Panc1 (cell line): Measurements from ENCODE around the gene CDH16. TPM values are rescaled to one million over a fixed set of nuclear protein-coding genes. Genes with fewer than 3 reads are reported as not detected.

Source experiments
- ATAC-seq: fragments of 200-7000 bp; cut with Tn5 transposase; 2 replicates; pipeline ENCODE4 v1.9.1; 2020; ENCODE audit warnings: mild to moderate bottlenecking, moderate library complexity
- BruUV-seq: library from RNA; stranded (reverse); fragments of 400-500 nt; replicated peaks from 2 replicates; lab custom pipeline; 2021; lab: Mats Ljungman, UMichigan
- CTCF ChIA-PET: fragments of 300-600 bp; sonication (Branson Sonifier 250); formaldehyde crosslinking; loops from one replicate; lab custom pipeline; 2022; ENCODE audit warnings: antibody characterized with exemption; lab: Charles Lee
- POLR2A ChIA-PET: fragments of 300-600 bp; sonication (Branson Sonifier 250); formaldehyde crosslinking; loops from one replicate; lab custom pipeline; 2022; ENCODE audit warnings: antibody characterized with exemption; lab: Charles Lee
- DNase-seq: peaks from one replicate; pipeline ENCODE4 v3.0.0-alpha.2; 2010; ENCODE audit warnings: low read depth, low spot score
- H3K27ac ChIP-seq: 2 replicates; pipeline ENCODE4 v1.5.1; 2011; ENCODE audit warnings: mild to moderate bottlenecking, low read length, inconsistent platforms
- H3K27me3 ChIP-seq: fragments of 200-500 bp; sonication (Bioruptor generic); 2 replicates; pipeline ENCODE4 v1.6.0; 2014; ENCODE audit warnings: low read length, inconsistent platforms; ENCODE audit not compliant: control insufficient read depth, insufficient read depth
- H3K36me3 ChIP-seq: fragments of 200-500 bp; sonication (Bioruptor generic); 2 replicates; pipeline ENCODE4 v1.5.1; 2014; ENCODE audit warnings: inconsistent platforms, mild to moderate bottlenecking, low read length, moderate library complexity; ENCODE audit not compliant: control insufficient read depth, insufficient read depth
- H3K4me1 ChIP-seq: 2 replicates; pipeline ENCODE4 v1.5.1; 2011; ENCODE audit warnings: inconsistent platforms, mild to moderate bottlenecking, low read length, moderate library complexity; ENCODE audit not compliant: control insufficient read depth, insufficient read depth
- H3K4me3 ChIP-seq, 2 experiments: 2 replicates each; pipeline ENCODE4 v1.5.1; 2011 to 2012; ENCODE audit warnings: low read depth in 2 of 2, low read length in 2 of 2, mild to moderate bottlenecking in 2 of 2, inconsistent platforms in 1 of 2, moderate library complexity in 1 of 2
- H3K9me3 ChIP-seq: fragments of 200-500 bp; sonication (Bioruptor generic); 2 replicates; pipeline ENCODE4 v1.5.1; 2014; ENCODE audit warnings: low read depth, mild to moderate bottlenecking, inconsistent platforms, low read length, moderate library complexity; ENCODE audit not compliant: control insufficient read depth, insufficient read depth
- POLR2AphosphoS5 ChIP-seq: IDR thresholded peaks from 2 replicates; pipeline ENCODE4 v1.6.1; 2012; ENCODE audit warnings: mild to moderate bottlenecking, low read depth, low read length, moderate library complexity
- SIN3A ChIP-seq: IDR thresholded peaks from 2 replicates; pipeline ENCODE4 v1.6.1; 2012; ENCODE audit warnings: low read depth, mild to moderate bottlenecking, low read length, moderate library complexity, borderline replicate concordance; ENCODE audit not compliant: insufficient read depth
- TCF7L2 ChIP-seq: IDR thresholded peaks from 2 replicates; pipeline ENCODE4 v1.6.1; 2011; ENCODE audit warnings: mild to moderate bottlenecking, low read depth, low read length, inconsistent platforms
- in situ Hi-C: cut with HindIII; loops from 2 replicates; pipeline ENCODE4 v1.10.0; 2016; ENCODE audit warnings: low sequenced_read_pairs, low pct_unique_long_range_greater_than_20kb
- intact Hi-C: fragments of 100-400 bp; cut with micrococcal nuclease; formaldehyde crosslinking; loops from one replicate; pipeline ENCODE4 v1.10.0; 2022; ENCODE audit not compliant: unreplicated experiment
- total RNA-seq: library from RNA; stranded (reverse); gene quantifications from one replicate; pipeline ENCODE4 v1.2.1, GENCODE V29; 2021; ENCODE audit not compliant: unreplicated experiment
- TF ChIP-seq, protein P1 (sequence below): fragments of 450-650 bp; IDR thresholded peaks from 2 replicates; pipeline ENCODE4 v1.5.1; 2017; ENCODE audit warnings: mild to moderate bottlenecking
- TF ChIP-seq, protein P2 (sequence below), 2 experiments: IDR thresholded peaks; 2 replicates each; pipeline ENCODE4 v1.6.1; 2011 to 2012; ENCODE audit warnings: low read depth in 2 of 2, control low read depth in 1 of 2, low read length in 1 of 2, mild to moderate bottlenecking in 1 of 2, moderate library complexity in 1 of 2; ENCODE audit not compliant: insufficient read depth in 1 of 2

The CDH16 gene
- total RNA-seq, 1 experiment from 2014 or later = not detected

DNA sequence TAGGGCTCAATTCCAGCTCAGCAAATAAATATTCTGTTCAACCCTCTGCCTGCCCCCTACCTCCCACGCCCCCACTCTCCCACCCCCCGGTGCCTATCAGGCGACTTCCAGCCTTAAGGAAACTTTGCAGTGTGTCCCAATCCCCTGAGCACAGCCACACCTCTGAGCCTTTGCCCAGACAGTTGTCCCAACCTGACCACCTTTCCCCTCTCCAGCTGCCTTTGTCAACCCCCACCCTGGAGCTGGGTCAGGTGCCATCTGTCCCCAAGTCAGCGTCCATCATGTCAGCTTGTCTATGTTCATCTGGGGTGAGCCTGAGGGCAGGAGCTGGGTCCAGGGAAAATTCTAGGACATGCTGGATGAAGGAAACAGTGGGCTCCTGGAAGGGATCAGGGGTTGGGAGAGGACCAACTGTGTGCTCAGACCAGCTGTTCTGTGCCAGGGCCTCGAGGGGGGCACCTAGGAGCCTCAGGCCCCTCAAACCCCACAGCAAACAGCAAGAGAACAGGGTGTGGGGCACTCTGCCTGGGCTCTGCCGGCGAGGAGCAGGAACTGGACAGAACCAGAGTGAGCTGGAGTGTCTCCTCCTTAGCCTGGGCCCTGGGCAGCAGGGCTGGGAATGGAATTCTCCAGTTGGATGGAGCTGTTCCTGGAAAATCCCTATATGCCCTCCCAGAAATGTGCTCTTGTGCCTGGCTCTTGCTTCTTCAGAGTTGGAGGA is 17.8 kb downstream of the CDH16 start:
- intact Hi-C loops (no loop called here), in situ Hi-C loops (no loop called here)
- Histone ChIP-seq H3K4me3 (no peak overlapping the region), H3K27ac (no peak overlapping the region), H3K36me3 (no peaks in the 10 kb centered on the region), H3K27me3 (no peaks in the 10 kb centered on the region), H3K4me1 (peaks cover 9% of the 10 kb centered on the region), H3K9me3 (no peaks in the 10 kb centered on the region)
- CTCF ChIA-PET = interaction anchor here (0.5 to 0.6 kb wide), 2 partner anchors 43 to 921 kb away, joined by 3 to 5 read pairs; no protein-coding TSS in a partner anchor
- no peak for DNase-seq
- TF ChIP-seq POLR2AphosphoS5 (no peak), TCF7L2 (no peak), SIN3A (no peak)
- TF ChIP-seq, protein P1, sequence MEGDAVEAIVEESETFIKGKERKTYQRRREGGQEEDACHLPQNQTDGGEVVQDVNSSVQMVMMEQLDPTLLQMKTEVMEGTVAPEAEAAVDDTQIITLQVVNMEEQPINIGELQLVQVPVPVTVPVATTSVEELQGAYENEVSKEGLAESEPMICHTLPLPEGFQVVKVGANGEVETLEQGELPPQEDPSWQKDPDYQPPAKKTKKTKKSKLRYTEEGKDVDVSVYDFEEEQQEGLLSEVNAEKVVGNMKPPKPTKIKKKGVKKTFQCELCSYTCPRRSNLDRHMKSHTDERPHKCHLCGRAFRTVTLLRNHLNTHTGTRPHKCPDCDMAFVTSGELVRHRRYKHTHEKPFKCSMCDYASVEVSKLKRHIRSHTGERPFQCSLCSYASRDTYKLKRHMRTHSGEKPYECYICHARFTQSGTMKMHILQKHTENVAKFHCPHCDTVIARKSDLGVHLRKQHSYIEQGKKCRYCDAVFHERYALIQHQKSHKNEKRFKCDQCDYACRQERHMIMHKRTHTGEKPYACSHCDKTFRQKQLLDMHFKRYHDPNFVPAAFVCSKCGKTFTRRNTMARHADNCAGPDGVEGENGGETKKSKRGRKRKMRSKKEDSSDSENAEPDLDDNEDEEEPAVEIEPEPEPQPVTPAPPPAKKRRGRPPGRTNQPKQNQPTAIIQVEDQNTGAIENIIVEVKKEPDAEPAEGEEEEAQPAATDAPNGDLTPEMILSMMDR = no peak
- TF ChIP-seq, protein P2, sequence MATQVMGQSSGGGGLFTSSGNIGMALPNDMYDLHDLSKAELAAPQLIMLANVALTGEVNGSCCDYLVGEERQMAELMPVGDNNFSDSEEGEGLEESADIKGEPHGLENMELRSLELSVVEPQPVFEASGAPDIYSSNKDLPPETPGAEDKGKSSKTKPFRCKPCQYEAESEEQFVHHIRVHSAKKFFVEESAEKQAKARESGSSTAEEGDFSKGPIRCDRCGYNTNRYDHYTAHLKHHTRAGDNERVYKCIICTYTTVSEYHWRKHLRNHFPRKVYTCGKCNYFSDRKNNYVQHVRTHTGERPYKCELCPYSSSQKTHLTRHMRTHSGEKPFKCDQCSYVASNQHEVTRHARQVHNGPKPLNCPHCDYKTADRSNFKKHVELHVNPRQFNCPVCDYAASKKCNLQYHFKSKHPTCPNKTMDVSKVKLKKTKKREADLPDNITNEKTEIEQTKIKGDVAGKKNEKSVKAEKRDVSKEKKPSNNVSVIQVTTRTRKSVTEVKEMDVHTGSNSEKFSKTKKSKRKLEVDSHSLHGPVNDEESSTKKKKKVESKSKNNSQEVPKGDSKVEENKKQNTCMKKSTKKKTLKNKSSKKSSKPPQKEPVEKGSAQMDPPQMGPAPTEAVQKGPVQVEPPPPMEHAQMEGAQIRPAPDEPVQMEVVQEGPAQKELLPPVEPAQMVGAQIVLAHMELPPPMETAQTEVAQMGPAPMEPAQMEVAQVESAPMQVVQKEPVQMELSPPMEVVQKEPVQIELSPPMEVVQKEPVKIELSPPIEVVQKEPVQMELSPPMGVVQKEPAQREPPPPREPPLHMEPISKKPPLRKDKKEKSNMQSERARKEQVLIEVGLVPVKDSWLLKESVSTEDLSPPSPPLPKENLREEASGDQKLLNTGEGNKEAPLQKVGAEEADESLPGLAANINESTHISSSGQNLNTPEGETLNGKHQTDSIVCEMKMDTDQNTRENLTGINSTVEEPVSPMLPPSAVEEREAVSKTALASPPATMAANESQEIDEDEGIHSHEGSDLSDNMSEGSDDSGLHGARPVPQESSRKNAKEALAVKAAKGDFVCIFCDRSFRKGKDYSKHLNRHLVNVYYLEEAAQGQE (IDR thresholded peaks at IDR 0.05; ENCODE audit: insufficient read depth in 1 of 2, low read depth in 2 of 2, low read length in 1 of 2) = no peak
- no TSS peak for BruUV-seq
- no peak for ATAC-seq
- POLR2A ChIA-PET = no interaction called here

DNA sequence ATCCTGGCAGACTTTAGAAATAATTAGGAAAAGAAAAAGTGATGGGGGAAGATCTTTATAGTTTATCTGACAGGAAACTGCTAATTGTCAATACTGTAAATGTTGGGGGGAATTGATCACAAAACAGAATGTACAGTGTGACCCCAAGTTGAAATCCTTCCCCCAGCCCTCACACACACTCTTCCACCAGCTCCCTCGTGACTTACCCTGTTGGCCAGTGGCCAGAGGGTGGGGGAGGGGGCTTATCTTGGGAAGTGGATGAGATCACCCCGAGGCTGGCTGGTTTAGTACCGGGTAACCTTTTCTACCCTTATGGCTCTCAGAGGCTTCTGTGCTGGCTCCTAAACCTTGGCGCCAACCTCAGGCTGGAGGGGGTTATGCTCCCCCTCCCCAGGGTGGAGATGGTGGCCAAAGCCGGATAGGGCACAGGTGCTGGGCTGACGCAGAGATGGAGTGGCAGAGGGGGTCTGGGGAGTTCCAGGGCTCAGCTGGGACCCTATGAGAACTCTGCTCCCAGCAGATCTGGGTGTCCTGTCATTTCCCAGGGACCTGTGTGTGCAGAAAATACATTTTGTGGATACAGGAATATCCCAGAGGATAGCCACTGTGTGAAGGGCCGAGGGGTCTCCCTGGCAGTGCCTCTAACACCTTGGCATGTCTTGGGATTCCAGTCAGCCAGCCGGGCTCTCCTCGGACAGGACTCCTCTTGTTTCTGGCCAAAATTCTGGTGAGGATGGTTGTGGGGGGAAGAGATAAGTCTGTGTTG is 18.6 kb downstream of the CDH16 start:
- Histone ChIP-seq H3K27me3 (no peaks in the 10 kb centered on the region), H3K27ac (no peak overlapping the region), H3K36me3 (no peaks in the 10 kb centered on the region), H3K9me3 (no peaks in the 10 kb centered on the region), H3K4me3 (no peak overlapping the region), H3K4me1 (peaks cover 9% of the 10 kb centered on the region)
- CTCF ChIA-PET = no interaction called here
- no TSS peak for BruUV-seq
- intact Hi-C loops (loop anchor here (5.0 kb wide), 1 partner anchor 47 kb away; no protein-coding TSS in a partner anchor), in situ Hi-C loops (no loop called here)
- DNase-seq (no peak), ATAC-seq (no peak)
- no peak for TF ChIP-seq POLR2AphosphoS5
- POLR2A ChIA-PET = no interaction called here
